ENCODE measurements around the gene LZTS3. TPM values are rescaled to one million over a fixed set of nuclear protein-coding genes. Genes with fewer than 3 reads are reported as not detected.
"Not testable (repeated sequence)": the region's sequence is repeated elsewhere in the genome, so short reads cannot be mapped to it uniquely, and the experiment has no call there.

LZTS3 gene
- total RNA-seq (2014; rRNA removed; shearing (Covaris generic)), result 3.0 and 8.2 TPM in 2 replicates

DNA sequence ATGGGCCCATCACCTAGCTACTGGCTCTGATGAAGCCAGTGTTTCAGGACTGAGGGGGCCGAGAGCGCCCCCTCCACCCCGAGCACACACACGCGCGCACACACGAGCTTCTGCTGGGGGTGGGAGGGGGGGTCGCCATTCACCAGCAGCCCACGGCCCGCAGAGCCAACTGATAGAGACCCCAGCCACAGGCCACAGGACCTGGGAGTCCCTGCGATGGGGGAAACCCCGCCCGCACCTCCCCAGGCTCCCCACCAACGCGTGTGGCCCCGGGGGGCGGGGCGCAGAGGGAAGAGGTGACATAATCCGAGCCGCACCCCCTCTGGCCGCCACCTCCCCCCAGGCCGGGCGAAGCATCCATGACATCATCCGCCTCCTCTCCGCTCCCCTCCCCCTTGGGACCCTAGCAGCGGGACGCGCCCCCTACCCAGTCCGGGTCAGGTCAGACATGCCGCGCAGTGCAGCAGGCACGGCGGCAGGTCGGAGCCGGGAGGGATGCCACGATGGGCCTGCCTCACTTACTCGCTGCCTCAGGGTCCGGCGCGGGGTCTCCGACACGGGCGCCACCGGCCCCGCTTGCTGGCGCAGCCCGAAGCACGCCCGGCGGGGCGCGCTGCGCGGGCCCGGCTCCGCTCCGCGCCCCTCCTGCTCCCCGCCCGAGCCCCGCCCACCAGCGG lies at the start of gene LZTS3:
LZTS3 (minus strand) TSS at position 617 of the 677 bp plus-strand sequence. CDS start 6,386 bp downstream, outside the sequence.
- DNase-seq (ENCODE audit: low read depth), result peak; percentile 71

DNA sequence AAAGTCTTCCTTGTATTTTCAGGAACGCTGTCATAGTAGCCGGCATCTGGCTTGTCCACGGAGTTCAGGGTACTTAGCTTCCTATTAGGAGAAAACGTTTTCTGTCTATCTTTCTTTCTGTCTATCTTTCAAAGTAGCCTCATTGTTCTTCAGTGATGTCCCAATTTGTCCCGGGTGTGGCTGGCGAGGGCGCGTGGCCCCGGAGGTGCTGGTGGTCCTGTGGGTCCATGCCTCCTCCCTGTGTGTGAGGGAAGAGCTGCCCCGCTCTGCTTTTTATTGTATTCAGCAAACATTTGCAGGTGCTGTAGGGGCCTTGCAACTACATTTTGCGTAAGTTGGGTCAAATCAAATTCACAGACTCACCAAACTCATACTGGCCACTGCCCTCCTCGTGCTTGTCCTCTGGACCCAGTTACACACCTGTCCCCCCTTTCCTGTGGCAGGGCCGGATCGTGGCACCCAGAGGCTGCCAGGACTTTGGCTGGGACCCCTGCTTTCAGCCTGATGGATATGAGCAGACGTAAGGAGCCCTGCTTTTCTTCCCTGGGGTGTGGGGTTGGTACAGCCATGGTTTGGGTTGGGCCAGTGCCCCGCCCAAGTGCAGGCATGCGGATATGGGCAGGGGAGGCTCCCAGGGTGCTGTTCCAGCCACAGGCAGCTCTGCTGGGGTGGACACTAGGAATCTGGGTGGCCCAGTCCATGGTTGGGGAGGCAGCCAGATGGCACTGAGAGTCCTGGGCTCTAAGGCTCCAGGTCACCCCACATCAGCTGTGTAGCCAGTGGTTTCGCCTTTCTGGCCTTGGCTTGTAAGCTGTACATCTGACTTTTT lies 48.3 kb upstream of the LZTS3 start:
- no peak for DNase-seq (ENCODE audit: low read depth)

GRCh38 chr20:3218307-3218988 lies 45.1 kb upstream of the LZTS3 start:
- no peak for DNase-seq (ENCODE audit: low read depth)

- DNase-seq (ENCODE audit: low read depth), result not testable (repeated sequence)
These were observed 42.1 kb upstream of the LZTS3 start for GRCh38 chr20:3215359-3215917.

GRCh38 chr20:3213226-3213625 lies 39.9 kb upstream of the LZTS3 start:
- no peak for DNase-seq (ENCODE audit: low read depth)

DNA sequence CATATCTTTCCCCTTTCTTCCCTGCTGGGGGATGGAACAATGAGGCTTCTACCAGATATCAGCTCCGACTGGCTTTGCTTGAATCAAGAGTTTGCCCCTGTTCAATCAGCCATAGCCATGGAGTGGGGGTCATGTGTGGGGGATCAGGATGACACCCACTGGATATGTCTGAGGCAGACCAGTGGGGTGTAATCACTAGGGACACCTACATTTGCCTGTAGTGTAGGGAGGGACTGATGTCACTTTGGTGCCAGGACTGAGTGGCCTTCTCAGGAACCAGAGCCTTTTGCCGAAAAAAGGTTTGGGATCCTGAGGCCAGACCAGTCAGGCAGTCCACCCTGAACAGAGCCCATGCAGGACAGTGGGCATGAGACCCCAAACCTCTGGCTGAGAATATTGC lies 37.0 kb upstream of the LZTS3 start:
- DNase-seq (ENCODE audit: low read depth), result no peak

DNA sequence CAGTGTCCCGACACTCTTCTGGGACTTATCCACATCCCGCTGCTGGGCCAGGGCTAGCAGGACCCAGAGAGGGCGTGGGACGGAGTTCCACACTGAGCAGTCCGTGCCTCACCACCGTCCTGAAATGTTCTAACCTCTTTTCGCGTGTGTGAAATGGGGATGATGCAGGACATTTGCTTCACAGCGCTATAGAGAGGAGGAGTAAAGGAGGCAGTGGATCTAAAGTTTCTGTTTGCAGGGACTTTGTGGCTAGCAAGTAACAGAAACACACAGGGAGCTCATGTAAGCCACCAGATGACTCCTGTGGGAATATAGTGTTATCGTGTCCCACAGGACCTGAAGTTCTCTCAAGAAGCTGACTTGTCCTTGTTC lies 36.6 kb upstream of the LZTS3 start:
- DNase-seq (ENCODE audit: low read depth), result no peak

- DNase-seq (ENCODE audit: low read depth), result peak; percentile 64
These were observed 36.1 kb upstream of the LZTS3 start, which contains the start of gene ITPA for GRCh38 chr20:3209257-3209945. ITPA (plus strand) TSS chr20:3209498; CDS start chr20:3209552, 54 bp downstream.

DNA sequence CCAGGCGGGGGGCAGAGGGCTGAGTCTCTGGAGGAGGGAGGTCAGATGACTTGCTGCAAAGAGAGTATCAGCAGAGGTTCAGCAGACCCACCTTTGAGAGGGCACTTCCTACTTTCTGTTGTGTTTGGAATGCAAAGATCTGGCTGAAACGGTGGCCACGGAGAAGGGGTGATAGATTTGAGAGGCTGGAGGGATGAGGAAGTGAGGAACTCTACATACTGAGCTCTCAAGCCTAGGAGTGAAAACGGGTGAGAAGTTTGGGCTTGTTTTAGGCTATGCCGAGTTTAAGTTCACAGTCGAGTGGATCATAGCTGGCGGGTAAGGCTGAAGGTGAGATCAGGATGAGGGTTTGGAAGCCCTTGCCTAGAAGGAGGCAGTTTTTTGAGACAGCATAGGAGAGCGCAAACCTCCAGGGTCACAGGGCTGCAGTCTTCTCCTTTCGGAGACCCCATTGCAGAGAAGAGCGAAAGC lies 35.5 kb upstream of the LZTS3 start:
- peak; percentile 32 for DNase-seq (ENCODE audit: low read depth)

DNA sequence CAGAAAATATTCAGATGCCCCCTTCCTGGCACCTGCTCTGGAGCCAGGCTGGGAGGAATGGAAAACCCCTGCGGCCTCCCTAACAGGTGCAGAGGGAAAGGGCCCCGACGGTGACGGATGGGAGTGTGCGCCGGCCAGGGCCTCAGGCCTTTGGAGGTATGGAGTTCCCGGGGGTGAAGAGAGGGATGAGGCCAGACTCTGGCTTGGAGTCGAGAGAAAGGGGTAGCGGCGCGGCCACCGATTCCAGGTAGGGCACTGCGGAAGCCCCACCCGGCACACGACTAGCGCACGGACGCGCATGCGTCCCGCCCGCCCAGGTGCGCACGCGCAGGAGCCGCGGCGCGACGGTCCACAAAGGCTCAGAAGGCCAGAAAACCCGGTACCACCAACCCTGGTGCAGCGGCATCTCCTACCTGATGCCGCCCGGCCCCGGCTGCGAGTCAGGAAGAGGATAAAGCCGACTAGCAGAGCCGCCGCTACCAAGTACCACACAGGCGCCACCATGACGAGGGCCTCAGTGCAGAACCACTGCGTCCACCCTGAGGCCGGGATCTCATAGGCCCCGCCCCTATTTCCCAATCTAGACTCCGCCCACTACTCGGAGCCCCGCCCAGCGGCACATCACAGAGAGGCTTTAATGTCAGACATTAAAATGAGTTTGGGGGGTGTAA lies 30.9 kb upstream of the LZTS3 start, which contains the start of gene DDRGK1:
DDRGK1 (minus strand) TSS at position 559 of the 671 bp plus-strand sequence; CDS start at position 504, 55 bp downstream.
- peak; percentile 82 for DNase-seq (ENCODE audit: low read depth)

- DNase-seq (ENCODE audit: low read depth), result peak; percentile 55
These were observed 30.2 kb upstream of the LZTS3 start for GRCh38 chr20:3203315-3204123.

- DNase-seq (ENCODE audit: low read depth), result no peak
These were observed 29.6 kb upstream of the LZTS3 start for GRCh38 chr20:3202965-3203314.

DNA sequence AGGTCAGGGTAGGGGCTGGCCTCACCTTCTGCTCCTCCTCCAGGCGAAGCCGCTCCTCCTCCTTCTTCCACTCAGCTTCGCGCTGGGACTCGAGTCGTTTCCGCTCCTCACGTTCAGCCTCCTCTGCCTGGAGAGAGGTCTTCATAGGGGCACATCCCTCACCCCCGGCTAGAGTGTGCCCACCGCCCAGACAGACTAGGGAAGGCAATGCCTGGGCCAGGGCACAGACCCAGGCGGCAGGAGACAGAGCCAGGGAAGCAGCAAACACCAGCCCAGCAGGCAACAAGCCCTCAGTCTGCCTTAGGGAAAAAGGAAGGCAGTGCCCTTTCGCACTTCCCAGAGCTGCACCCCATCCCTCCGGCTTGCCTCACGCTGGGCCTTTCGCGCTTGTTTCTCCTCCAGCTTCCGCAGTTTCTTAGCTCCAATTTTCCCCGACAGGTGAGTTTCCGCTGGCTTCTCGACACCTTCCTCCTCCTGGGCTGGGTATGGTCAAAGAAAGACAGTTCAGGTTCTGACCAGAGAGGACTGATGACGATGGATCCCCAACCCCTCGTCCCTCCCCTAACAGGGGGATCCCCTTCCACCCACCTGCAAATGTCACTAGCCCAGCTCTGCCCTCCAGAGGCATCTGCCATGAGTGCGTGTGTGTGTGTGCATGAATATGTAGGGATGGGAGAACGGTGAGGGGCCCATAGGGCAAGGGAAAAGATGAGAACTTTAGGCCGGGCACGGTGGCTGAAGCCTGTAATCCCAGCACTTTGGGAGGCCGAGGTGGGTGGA lies 26.8 kb upstream of the LZTS3 start:
- DNase-seq (ENCODE audit: low read depth), result no peak

- no peak for DNase-seq (ENCODE audit: low read depth)
These were observed 25.9 kb upstream of the LZTS3 start for GRCh38 chr20:3199206-3199605.

- DNase-seq (ENCODE audit: low read depth), result no peak
These were observed 22.4 kb upstream of the LZTS3 start for GRCh38 chr20:3195590-3196237.

DNA sequence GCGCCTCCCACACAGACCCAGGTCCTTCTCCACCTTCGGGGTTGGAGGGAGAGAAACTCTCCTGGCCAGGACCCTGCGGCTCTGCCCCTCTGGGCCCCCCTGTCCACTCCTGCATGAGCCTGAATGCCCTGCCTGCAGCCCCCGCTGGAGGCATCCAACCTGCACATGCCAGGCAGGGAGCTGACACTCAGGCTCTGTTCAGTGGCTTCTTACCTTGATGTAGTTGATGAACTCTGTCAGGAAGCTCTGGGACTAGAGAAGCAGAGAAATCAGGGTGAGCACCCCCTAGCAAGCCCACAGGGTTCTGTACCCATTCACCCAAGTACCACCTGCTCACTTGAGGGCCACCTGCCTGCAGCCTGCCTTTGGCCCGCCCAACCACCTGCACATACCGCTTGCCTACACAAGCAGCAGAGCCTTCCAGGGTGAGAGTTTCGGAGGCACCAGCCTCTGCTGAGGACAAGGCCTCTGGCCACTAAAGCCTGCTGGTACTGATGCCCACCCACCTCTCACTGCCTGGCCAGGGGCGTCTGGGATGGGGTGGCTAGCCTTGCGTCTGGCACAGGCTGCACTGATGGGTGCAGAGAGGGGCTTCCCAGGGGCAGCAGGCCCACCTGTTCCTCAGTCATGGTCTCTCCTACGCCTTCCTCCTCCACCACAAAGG lies 21.4 kb upstream of the LZTS3 start:
- no peak for DNase-seq (ENCODE audit: low read depth)

GRCh38 chr20:3193806-3194616 lies 20.7 kb upstream of the LZTS3 start:
- no peak for DNase-seq (ENCODE audit: low read depth)

Measured in M059J (cell line).